ENCODE results near the gene HMG20A.

- TF ChIP-seq CTCF (IDR thresholded peaks at IDR 0.05) (no peak), POLR2A (IDR thresholded peaks at IDR 0.05) (no peak)
Measured at GRCh38 chr15:77414789-77415442, 5.8 kb upstream of the HMG20A start.

Measured in thyroid gland (tissue), 4 donors.